Occipital lobe (tissue), 2 donors: ENCODE measurements around the gene CENPU. TPM values are rescaled to one million over a fixed set of nuclear protein-coding genes. Genes with fewer than 3 reads are reported as not detected.
"Not testable (repeated sequence)": the region's sequence is repeated elsewhere in the genome, so short reads cannot be mapped to it uniquely, and the experiment has no call there.

Experiments used
- DNase-seq: peaks from one replicate; lab custom pipeline; 2025; lab: John Stamatoyannopoulos, UW
- total RNA-seq: library from RNA; depleted of rRNA; stranded (reverse); fragments of >200 nt; gene quantifications from one replicate; pipeline ENCODE4 v1.2.3, GENCODE V29; 2014

The CENPU gene, protein sequence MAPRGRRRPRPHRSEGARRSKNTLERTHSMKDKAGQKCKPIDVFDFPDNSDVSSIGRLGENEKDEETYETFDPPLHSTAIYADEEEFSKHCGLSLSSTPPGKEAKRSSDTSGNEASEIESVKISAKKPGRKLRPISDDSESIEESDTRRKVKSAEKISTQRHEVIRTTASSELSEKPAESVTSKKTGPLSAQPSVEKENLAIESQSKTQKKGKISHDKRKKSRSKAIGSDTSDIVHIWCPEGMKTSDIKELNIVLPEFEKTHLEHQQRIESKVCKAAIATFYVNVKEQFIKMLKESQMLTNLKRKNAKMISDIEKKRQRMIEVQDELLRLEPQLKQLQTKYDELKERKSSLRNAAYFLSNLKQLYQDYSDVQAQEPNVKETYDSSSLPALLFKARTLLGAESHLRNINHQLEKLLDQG
- total RNA-seq: 3.6 TPM

DNA sequence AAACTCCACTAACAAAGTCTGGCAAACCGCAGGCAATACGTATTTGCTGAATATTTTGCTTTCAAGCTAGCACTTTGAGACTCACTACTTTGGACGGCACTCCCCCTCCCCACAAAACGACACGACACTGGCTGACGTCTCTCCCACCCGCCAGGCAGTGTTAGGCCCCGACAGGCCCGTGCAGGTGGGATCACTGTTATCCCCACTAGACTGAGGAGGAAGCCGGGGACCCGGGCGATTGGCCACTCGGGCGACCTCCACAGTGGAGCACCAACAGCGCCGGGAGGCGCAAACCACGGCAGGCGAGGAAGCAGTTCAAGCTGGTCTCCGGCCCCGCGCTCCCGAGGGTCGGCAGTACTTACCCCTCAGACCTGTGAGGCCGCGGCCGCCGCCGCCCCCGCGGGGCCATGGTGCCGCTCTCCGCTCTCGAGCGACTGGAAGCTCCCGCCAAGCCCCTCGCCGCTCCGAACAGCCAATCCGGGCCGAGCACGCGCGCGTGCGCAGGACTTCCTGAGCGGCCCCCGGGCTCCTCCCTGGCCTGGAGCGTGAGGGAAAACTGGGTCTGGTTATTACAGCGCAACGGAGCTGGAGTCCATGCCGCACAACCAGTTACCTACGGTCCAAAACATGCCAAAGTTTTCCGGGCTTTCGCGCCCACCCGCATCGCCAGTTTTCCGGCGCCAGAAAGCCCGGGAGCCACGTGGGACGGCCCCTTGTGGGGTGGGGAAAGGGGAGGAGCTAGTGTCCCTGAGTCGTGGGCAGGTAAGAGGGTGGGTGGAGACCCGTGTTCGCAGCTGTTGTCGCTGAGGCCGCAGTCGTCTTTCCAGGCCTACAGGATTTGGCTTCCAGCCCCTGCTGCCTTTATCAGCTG is at the start of gene CENPU:
CENPU (minus strand) TSS at position 443 of the 871 bp plus-strand sequence; CDS start at position 409, 34 bp downstream.
- peak; percentile 96 for DNase-seq

DNA sequence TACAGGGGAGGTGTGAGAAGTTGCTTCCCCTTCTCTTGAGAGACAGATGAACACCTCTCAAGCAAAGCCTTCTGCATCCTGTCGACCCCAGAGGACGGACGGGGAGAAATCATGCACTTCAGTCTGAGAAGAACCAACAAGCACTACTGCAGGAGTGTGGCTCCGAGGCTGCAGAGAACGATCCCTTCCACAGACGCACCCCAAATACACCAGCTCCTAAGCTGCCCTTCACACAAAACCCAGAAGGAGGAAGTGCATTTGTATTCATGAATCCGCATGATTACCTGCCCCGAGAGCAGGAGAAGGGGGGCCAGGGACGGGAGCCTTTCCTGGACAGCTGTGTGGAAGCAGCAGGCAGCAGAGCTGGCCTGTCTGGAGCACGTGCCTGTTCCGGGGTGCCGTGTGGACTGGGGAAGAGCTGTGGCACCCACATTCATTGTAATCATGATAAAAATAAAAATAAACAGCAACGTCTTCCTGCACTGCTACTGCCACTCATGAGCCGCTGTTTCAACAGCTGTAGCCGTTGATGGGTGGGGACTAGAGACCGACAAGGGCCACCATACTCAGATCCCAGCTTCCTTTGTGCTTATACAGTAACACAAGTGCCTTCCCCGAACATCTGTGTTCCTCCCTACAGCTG is 49.0 kb upstream of the CENPU start:
- DNase-seq: no peak

DNA sequence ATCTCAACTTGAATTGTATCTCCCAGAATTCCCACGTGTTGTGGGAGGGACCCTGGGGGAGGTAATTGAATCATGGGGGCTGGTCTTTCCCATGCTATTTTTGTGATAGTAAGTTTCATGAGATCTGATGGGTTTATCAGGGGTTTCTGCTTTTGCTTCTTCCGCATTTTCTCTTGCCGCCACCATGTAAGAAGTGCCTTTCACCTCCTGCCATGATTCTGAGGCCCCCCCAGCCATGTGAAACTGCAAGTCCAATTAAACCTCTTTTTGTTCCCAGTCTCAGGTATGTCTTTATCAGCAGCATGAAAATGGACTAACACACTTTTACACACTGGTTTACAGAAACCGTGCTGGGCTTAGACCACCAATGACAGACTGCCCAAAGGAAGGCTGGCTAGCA is 45.3 kb upstream of the CENPU start:
- DNase-seq: not testable (repeated sequence)

DNA sequence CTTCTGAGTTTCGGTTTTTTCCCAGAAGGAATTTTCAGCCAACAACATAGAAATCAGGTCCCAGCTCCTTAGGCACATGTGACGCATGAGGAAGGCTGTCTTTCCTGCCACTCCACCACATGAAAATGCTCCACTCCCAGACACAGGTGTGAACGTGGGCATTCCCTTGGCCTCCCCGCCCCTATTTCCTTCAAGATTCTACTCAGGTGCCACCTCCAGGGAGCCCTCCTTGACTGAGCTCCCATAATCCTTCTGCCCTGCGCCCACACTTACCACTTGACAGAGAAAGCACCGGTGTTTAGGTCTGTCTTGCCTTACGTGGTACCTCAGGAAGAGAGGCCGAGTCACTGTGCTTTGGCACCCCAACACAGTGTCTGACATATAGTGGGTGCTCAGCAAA is 44.4 kb upstream of the CENPU start:
- no peak for DNase-seq

DNA sequence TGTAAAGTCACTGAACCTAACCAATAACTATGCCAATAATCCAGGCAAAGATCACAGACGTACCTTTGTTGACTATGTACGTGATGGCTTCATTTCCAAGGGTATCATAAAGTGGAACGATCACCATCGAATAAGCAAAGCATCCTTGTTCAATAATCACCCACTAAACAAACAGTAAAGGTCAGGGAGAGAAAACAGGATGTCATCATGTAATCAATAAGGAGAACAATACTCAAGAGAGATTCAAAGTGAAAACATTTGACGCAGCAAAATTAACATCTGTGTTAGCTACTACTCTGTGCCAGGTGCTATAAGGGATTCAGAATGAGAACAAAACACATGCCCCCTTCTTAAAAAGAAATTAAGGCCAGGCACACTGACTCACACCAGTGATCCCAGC is 42.9 kb upstream of the CENPU start:
- DNase-seq: no peak

DNA sequence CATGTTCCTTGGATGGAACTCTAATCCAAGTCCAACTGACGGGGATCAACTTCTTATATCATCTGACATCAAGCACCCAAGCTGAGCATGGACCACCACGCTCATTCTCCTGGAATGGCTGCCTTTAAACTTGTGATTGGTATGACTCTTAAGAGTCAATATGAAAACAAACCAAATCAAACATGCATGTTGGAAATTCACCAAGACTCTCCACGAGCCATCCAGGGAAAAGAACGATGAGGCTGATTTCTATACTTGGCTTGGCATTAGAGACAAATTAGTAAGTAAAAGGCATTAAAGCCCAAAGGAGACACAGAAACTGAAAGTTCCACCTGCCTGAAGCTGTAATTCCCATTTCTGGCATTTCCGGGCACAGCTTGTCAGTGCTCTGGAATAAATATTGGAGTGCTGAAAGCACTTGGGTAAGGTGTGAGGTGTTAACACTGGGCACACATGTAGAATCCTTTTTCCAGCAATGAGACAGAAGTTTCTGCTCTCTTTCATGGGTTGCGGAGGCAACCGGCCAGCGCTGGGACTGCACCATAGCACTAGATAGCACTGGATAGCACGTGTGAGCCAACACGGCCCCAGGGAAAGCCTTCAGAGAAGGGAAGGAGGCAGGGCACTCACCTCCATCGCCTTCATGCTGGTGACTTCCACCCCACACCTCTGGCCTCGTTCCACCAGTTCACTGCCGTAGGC is 42.1 kb upstream of the CENPU start:
- no peak for DNase-seq

DNA sequence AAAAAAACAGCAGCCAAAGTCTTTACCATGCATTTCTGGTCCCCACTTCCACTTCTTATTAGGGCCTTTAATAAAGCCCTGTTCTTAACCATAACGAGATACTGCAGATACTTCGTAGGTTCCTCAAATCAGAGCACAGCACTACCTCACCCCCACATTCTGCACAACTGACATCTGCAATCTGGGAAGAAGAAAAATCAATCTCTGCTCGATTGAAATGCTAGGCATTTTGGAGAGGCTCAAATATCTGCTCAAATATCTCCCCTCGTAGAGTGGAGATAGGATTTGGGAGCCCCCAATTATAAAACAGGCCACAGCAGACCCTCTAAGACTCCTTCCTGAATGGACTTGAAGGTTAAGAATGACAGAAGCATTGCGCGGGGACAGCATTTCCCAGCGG is 40.3 kb upstream of the CENPU start:
- no peak for DNase-seq

DNA sequence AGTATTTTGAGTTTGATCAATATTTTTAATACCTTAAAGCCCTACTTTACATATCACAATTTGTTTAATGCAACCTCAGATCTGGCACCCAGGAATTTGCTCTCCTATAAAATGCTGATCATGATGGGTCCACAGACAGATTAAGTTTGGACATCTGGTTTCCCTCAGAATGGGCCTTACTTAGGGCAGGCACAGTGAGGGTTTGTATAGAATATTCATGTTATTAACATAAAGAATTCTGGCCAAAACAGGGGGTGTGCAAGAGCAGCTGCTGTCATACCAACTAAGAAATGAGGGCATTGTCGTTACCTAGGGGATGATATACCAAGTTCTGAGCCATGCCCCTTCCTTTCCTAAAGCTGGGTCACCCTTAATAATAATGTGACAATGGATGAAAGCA is 37.5 kb upstream of the CENPU start:
- DNase-seq: no peak

DNA sequence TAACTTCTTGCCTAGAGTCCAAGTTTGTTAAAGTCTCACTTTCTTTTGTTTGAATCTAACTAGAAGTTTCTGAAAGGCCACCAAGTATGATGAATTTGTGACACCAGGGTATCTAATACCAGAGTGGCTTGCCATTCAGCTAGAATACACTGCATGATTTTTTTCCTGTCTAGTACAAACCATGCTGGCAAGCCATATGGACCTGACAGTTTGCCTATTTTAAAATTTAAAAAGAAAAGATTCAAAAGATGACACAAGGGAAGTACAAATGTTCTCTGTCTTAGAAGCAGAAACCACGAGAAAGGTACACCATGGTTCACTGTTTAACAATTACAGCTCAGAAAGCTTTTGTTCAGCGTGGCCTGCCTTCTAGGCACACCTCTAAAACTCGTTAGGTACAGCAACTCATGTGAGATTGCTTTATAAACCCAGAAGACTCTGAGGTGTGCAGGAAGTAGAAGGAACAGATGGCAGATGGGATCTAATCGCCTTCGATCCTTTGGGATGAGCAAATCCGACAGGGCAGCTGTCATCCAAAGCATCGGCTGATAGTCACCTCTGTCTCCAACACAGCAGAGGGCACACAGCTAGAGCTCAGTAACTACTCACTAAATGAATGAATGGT is 35.4 kb upstream of the CENPU start:
- DNase-seq: no peak

DNA sequence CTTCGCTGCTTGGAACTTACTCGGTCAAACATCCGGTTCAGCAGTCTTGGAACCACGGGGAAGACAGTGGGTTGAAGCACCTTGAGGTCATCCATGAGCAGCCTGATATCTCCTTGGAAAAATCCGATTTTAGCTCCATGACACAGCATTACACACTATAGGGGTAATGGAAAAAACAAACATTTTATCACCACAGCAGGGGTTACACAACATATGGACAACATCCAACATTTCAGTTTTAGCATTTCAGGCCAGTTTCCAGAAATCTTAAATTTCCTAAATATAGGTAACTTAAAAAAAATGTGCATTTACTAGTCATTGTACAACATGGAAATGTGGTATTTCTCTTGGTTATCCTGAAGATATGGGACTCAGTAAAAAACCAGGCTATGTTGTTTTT is 34.4 kb upstream of the CENPU start:
- no peak for DNase-seq

DNA sequence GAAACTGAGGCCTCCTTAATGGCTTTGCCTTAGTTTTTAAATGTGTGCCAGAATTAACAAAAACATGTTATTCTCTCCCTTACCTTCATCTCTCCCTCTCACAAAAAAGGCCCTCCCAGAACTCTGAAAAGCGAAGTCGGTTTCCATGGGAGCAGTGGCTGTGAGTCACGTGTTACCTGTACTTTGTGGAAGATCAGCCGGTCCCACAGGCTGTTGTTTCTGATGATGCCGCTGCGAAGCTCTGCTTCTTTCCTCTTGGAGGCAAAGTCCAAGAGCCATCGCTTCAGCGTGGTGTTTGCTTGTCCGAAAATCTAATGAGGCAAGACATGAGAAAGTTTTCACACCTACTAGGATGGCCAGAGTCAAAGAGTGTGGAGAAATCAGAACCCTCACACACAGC is 32.5 kb upstream of the CENPU start:
- no peak for DNase-seq

DNA sequence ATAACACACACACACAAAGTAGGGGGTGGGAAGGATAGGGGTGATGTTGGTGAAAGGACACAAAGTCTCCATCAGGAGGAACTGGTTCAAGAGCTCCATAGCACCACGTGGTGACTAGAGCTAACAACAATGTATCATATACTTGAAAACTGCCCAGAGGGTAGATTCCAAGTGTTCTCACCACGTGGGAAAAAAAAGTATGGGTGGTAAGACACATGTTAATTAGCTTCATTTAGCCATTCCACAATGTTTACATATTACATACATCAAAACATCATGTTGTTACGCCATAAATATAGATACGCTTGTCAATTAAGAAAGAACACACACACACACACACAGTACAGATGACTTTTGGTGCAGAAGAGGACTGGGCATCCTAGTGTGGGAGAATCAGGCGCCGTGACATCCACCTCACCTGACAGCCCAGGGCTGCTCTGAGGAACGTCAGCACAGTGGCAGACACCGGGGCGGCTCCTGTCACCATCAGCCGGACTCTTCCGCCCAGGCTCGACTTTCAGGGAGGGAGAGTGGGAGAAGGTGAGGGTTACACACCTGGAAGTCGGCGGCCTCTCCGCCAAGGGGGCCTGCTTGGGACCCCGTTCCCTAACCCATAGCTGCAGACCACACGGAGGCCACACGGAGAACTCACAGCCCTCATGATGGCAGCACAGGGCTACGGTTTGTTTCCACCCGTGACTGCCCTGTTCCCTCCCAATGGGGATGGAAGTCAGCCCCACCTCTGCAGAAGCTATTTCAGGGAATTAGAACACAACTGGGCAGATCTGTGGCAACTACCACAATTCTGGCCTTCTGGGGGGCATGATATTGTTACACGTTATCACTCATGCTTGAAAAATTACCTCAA is 31.8 kb upstream of the CENPU start:
- no peak for DNase-seq

DNA sequence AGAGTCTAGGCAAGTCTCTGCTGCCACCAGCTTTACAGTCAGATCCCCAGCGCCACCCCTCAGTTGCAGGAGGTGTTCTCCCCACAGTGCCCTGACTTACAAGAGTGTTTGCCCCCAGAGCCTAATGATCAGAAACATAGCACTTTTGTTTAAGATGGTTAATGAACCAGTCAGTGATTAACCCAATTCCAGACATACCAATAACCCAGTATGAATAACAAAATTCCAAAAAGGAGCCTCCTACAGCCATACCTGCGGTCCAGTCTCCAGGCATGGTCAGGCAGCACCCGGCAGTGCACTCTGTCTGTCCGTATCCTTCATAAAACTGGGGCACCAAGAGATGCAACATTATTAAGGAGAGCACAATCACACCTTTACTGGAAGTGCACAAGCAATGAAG is 30.7 kb upstream of the CENPU start:
- no peak for DNase-seq

DNA sequence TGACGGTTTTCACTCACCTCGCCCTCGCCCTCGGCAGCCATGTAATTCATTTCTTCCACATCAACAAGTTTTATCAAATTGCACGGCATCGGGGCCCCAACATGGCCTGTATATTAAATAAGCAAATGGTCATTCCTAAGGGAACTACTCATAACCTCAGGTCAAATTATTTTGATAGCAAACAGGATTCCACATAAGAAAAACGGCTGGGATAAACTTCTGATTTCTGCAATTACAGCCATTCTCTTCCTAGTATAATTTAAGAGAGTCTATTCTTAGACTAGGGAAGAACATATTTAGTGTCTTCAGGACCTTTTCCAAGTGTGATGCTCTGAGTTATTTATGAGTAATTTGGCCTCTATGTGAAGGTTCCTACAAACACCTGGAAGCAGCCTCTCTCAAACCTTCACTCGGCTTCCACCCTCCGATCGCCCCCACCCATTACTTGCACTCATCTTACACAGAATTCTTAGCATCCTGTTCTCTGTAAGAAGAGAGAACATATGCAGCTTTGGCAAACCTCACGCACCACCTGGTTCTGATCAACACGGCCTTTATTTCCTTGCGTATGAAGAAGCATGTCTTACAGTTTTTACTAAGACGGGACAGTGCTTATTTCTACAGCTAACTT is 29.4 kb upstream of the CENPU start:
- no peak for DNase-seq

DNA sequence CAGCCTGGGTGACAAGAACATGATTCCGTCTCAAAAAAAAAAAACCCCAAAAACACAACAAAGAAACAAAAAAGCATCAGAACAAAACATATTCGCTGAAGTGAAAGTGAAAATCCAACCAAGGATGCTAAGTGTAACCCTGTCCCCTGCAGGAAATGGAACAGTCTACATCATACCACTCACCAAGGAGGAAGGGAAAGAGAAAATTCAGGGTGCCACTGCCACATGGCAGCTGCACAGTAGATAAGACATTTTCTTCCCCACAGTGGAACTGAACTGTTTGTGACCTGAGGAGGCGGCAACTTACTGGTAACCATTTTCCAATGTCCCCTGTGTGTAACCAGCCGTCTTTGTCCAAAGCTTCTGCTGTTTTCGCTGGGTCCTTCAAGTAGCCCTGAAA is 28.2 kb upstream of the CENPU start:
- DNase-seq: no peak

DNA sequence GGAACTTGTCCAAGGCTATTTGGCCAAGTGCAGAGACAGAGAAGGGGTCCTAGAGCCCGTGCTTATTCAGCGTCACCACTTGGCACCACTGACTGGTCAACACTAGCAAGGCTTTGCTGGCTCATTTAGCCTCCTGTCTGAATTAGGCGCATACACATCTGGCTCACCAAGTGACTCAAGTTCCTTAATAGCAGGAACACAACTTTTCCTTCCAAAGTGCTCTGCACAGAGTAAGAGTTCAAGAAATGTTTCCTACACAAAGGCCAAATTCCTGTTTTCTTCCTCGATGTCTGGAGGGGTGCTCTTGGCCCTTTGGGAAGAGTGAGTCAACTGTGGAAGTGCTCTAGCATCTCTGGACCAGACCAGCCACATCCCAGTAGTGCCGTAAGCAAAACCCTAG is 26.8 kb upstream of the CENPU start:
- no peak for DNase-seq

DNA sequence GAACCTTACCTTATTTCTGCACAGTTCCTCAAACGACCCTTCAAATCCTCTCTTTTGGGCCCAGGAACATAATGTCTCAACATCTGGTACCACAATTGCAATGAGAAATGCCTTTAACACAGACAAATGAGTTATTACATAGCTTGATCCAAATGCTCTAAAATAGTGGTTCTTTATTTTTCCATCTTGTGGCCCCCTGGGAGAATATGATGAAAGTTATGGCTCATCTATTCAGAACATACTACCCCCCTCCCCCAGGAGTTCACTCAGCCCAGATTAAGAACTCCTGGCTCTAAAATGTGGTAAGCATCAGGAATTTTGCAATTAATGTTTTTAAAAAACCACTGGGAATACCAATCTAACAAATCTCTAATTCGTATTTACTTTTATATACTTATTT is 23.9 kb upstream of the CENPU start:
- DNase-seq: no peak

DNA sequence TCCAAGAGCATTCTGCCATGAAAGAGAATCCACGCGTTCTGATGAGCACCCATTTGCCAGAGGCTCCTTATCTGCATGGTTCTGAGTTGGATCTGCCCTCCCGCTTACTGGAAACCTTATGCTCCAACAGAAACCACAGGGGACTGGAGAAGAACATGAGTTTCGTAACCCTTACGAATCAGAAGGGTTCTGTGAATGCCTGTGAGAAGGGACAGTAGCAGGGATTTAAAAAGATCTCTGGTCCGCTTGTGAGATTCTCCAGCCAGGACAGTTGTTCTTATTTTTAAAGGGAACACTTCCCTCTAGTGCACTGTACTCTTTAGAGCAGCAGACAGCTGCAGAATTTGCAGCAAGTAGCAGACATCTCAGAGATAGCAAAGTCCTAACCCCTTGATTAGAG is 22.5 kb upstream of the CENPU start:
- DNase-seq: no peak

DNA sequence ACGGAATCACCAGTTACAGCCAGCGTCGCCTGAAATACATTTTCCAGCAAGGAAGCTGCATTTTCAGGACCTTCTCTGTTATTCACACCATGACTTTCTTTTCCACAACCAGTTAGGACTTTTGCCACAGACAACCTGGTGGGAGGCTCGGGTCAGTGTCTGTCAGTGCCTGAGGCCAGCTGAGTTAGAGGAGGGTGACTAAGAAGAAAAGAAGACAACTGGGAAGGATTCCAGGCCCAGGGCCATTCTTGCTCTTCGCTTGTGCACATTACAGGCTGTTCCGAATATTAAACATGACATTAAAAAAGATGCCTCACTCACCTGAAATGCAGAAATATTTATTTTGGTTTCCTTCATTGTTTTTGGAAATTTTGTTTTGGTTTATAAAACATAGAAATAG is 21.4 kb upstream of the CENPU start:
- DNase-seq: no peak
